DMS153 treated with DMSO at 0.1 percent for 48 hours (cell line): ENCODE data around the gene CEP135.
"Not testable (repeated sequence)": the region's sequence is repeated elsewhere in the genome, so short reads cannot be mapped to it uniquely, and the experiment has no call there.

ENCODE experiments used
- DNase-seq: peaks from one replicate; lab custom pipeline; 2025; ENCODE audit not compliant: unreplicated experiment; lab: John Stamatoyannopoulos, UW

CEP135 gene

GRCh38 chr4:55941881-55942396, 6.8 kb upstream of the CEP135 start:
- no peak for DNase-seq

- no peak for DNase-seq
These were observed 1.4 kb upstream of the CEP135 start for GRCh38 chr4:55947254-55947882.

DNA sequence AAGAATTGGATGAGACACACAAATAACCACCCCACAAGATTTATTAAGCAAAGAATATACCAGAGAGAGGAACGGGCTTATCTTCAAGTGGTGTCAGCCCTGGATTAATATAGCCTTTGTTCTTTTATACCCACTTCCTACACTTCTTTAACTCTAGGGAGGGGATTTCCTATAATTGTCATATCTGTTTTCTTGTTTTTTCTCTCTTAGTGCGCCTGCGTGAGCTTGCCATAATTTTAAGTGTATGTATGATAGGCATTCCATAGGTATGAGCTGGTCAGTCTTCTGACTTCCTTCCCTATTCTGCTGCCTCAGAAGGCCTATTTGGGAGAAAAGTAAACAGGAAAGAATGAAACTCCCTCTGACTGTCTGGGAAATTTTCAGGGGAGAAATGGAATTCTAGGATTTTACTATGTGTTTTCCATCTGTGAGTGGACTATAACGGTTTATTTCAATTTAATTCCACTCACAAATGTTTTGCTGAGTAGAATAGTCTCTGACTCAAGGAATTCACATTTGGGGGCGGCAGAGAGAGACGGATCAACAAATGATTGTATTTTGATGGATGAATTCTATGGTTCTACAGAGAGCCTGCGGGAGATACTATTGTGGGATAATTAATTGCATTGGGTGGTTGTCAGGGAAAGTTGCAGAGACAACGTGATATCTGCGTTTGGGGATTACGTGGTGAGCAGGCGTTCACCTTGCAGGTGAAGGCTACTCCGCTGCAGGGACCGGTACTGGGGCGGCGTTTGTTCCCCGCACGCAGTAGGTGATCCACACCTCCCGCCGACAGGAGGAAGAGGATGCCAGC, 626 bp upstream of the CEP135 start:
- no peak for DNase-seq

- no peak for DNase-seq
These were observed 697 bp downstream of the CEP135 start for GRCh38 chr4:55949482-55949802.

GRCh38 chr4:55951191-55951922, 2.6 kb downstream of the CEP135 start:
- no peak for DNase-seq

- no peak for DNase-seq
These were observed 7.0 kb downstream of the CEP135 start for GRCh38 chr4:55955710-55956109.

- DNase-seq, result no peak
These were observed 10.9 kb downstream of the CEP135 start for GRCh38 chr4:55959655-55960054.

DNA sequence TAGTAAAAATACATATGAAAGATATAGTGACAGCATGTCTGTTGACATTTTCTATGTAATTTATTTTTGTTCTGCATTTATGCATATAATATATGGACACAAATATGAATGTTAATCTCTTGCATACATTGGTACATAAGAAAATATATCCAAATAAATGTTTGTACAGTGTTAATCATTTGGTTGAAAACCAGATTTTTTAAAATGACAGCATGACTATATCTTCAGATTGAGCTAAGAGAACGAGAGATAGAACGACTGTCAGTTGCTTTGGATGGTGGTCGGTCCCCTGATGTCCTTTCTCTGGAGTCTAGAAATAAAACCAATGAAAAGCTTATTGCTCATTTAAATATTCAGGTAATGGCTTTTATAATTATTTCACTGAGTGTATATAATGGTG, 15.3 kb downstream of the CEP135 start:
- no peak for DNase-seq

DNA sequence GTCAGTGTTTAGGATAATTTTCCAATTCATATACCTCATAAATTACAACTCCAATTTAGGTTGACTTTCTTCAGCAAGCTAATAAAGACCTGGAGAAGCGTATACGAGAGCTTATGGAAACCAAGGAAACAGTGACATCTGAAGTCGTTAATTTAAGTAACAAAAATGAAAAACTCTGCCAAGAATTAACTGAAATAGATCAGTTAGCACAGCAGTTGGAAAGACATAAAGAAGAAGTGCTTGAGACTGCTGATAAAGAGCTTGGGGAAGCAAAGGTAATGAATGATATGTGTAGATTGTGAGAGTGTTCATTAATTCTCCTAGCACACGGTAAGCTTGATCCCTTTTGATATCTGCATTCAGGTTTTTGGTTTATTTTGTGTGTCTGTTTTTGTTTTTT, 16.8 kb downstream of the CEP135 start:
- no peak for DNase-seq

DNA sequence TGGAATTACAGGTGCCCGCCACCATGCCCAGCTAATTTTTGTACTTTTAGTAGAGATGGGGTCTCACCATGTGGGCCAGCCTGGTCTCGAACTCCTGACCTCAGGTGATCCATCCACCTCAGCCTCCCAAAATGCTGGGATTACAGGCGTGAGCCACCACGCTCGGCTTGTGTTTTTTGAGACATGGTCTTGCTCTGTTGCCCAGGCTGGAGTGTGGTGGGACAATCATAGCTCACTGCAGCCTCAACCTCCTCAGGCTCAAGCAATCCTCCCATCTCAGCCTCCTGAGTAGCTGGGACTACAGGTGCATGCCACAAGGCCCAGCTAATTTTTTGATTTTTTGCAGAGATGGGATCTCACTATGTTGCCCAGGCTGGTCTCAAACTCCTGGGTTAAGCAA, 17.6 kb downstream of the CEP135 start:
- DNase-seq, result not testable (repeated sequence)

GRCh38 chr4:55967376-55967775, 18.6 kb downstream of the CEP135 start:
- DNase-seq, result no peak

- DNase-seq, result no peak
These were observed 24.9 kb downstream of the CEP135 start for GRCh38 chr4:55973650-55974049.

DNA sequence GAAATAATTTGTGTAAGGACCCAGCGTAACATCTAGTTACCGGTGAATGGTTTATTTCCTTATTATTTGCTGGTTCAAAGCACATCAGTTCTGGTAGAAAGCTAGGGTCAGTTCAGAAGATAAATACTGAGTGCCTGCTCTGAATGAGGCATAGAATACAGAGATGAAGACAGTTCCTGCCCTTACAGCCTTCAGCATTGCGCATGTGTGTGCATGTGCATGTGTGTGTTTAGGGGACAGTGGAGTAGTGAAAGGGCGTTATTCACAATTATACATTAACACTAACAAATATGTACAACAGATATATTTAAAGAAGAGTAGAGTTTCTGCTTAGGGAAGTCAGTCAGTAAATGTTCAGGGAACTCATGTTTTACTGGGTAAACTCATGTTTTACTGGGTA, 29.1 kb downstream of the CEP135 start:
- DNase-seq, result no peak

DNA sequence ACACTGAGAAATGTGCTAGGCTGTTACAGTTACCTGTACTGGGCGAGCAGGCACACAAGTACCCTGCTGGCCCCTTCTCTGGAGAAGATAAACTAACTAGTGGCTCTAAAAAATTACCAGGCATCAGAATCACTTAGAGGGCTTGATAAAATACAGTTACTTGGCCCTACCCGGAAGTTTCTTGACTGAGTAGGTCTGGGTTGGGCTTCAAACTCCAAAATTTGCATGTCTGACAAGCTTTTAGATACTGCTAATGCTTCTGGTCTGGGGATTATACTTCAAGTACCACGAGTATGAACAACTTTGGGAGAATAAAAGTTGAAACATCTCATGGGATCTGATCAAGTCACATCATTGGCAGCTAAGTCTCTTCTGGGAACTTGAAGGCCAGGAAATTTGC, 30.8 kb downstream of the CEP135 start:
- no peak for DNase-seq

DNA sequence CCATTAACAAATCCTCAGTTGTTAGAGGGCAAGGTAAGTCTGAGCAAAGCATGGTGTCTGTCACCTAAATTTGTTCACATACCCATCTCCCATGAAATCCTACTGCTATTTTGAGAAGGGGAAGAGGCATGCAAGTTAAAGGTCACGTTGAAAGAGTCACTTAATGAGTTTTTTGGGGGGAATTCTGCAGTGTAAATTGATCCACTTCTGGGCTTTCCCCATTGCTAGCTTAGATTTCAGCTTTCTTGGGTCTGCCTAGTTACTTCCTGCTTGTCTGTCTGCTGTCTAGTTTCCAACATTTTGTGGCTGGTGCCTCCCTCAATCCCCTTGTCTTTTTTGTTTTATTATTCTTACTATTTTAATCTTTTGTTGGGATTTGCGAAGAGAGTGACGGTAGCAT, 32.0 kb downstream of the CEP135 start:
- DNase-seq, result no peak

- no peak for DNase-seq
These were observed 34.2 kb downstream of the CEP135 start for GRCh38 chr4:55982976-55983375.

DNA sequence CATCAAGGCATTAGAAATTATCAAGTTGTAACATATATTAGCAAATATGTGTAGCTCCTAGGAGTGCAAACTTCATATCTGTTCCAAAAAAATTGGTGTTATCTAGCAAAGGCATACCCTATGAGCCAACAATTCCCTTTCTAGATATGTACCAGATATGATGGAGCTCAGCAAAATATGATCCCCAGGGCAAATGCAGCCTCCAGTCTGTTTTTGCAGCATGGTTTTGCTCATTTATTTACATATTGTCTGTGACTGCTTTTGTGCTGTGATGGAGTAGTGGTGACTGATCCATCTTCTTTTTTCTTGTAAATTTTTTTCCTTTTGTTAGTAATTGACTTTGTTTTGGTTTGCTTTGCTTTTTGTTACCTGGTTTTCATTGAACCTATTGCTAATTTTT, 41.0 kb downstream of the CEP135 start:
- DNase-seq, result no peak

DNA sequence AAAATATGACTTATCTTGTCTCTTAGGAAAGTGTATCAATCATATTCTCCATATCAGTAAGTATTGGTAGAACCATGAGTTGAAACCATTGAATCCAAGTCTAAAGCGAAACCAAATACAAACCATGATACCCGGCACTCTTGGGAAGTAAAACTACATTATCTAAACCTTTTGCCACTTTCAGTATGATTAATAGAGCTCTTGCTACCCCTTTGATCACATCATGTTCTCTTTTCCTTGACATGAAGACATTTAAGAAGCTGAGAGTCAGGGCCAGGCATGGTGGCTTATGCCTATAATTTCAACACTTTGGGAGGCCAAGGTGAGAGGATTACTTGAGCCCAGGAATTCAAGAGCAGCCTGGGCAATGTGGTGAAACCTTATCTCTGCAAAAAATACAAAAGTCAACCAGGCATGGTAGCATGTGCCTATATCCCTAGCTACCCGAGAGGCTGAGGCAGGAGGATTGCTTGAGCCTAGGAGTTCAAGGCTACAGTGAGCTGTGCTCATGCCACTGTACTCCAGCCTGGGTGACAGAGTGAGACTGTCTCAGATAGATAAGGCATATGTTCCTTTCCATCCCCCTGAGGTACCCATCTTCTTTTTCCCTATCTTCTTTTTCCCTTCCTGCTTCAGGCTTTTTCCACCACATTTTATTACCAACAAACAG, 45.4 kb downstream of the CEP135 start:
- DNase-seq, result no peak

- no peak for DNase-seq
These were observed 47.9 kb downstream of the CEP135 start for GRCh38 chr4:55996646-55997045.

DNA sequence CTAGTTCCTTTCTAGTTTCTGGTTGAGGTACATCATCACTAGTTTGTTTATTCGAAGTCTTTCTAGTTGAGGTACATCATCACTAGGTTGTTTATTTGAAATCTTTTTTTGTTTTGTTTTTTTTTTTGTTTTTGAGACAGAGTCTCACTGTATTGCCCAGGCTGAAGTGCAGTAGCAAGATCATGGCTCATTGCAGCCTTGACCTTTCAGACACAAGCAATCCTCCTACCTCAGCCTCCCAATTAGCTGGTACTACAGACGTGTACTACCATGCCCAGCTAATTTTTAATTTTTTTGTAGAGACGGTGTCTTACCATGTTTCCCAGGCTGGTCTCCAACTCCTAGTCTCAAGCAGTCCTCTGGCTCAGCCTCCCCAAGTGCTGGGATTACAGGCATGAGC, 54.9 kb downstream of the CEP135 start:
- no peak for DNase-seq

GRCh38 chr4:56004235-56004634, 55.5 kb downstream of the CEP135 start:
- DNase-seq, result no peak
